K562 (cell line): ENCODE measurements around the gene TMEM158. TPM values are rescaled to one million over a fixed set of nuclear protein-coding genes. Genes with fewer than 3 reads are reported as not detected.

Experiments used
- GABPB2 ChIP-seq: fragments of 250-450 bp; sonication (Bioruptor Pico); conservative IDR thresholded peaks from 2 replicates; pipeline ENCODE4 v1.5.1; 2021; ENCODE audit warnings: mild to moderate bottlenecking
- GATAD2A ChIP-seq: fragments of 450-650 bp; IDR thresholded peaks from 2 replicates; pipeline ENCODE4 v1.6.1; 2017
- NFRKB ChIP-seq: fragments of 450-650 bp; IDR thresholded peaks from 2 replicates; pipeline ENCODE4 v1.6.1; 2016; ENCODE audit warnings: low read depth
- POLR2H ChIP-seq: IDR thresholded peaks from 2 replicates; pipeline ENCODE4 v1.6.1; 2016; ENCODE audit warnings: missing genetic modification characterization, low read depth, mild to moderate bottlenecking, control low read depth, missing compliant biosample characterization, moderate library complexity
- PRDM10 ChIP-seq: fragments of 450-650 bp; IDR thresholded peaks from 2 replicates; pipeline ENCODE4 v1.6.1; 2018; ENCODE audit not compliant: partially characterized antibody
- RBFOX2 ChIP-seq: fragments of 200-400 bp; formaldehyde crosslinking; IDR thresholded peaks from 2 replicates; pipeline ENCODE4 v1.6.1; 2017; ENCODE audit warnings: low read depth, mild to moderate bottlenecking, low read length, moderate library complexity
- REST ChIP-seq, 2 experiments: fragments of 450-650 bp; formaldehyde crosslinking in 1 of 2; IDR thresholded peaks; 2 replicates each; pipeline versions ENCODE4 v1.4.0 to v1.6.1; 2014 to 2020; ENCODE audit warnings: mild to moderate bottlenecking in 2 of 2, borderline replicate concordance in 1 of 2, low read depth in 1 of 2
- RNF2 ChIP-seq: sonication (generic); IDR thresholded peaks from 2 replicates; pipeline ENCODE4 v1.6.1; 2016
- TCF3 ChIP-seq: sonication (generic); formaldehyde crosslinking; IDR thresholded peaks from 2 replicates; pipeline ENCODE4 v1.4.0; 2020; ENCODE audit warnings: mild to moderate bottlenecking, missing genetic modification reagents
- TRIM24 ChIP-seq, 2 experiments: fragments of 450-650 bp; IDR thresholded peaks; 2 replicates each; pipeline ENCODE4 v1.6.1; 2016
- polyA plus RNA-seq, 8 experiments: library from polyadenylated mRNA; depleted of rRNA in 4 of 8; stranded (reverse) in 5 of 8; unstranded in 3 of 8; fragments of >200 nt; fragmentation: Nextera tagmentation in 2 of 8; fragmentation: Illumina TruSeq in 1 of 8; extraction: Ambion mirVana in 2 of 8; extraction: Trizol in 1 of 8; gene quantifications; 2 replicates each; pipeline versions ENCODE4 v1.2.1 to v1.2.3, GENCODE V29; 2011 to 2014; ENCODE audit warnings: inconsistent platforms in 1 of 8, missing spikeins in 1 of 8
- total RNA-seq, 7 experiments: library from RNA; depleted of rRNA in 6 of 7; stranded (reverse); fragments of >200 nt in 6 of 7; fragmentation: Illumina TruSeq in 2 of 7; extraction: Trizol in 2 of 7; gene quantifications; 2 replicates each; pipeline versions ENCODE4 v1.2.1 to v1.2.3, GENCODE V29; 2011 to 2021; ENCODE audit warnings: low replicate concordance in 1 of 7
- TF ChIP-seq, protein P1 (sequence below): sonication (generic); formaldehyde crosslinking; IDR thresholded peaks from 2 replicates; pipeline ENCODE4 v1.8.0; 2023; ENCODE audit warnings: mild to moderate bottlenecking, missing genetic modification reagents

TMEM158 gene
- total and polyA plus RNA-seq, 9 of the 15 experiments (the other 6 are each of a cell fraction or from before 2014, with no cell fraction given), result 2.2 to 46.5 (median 8.4) TPM

DNA sequence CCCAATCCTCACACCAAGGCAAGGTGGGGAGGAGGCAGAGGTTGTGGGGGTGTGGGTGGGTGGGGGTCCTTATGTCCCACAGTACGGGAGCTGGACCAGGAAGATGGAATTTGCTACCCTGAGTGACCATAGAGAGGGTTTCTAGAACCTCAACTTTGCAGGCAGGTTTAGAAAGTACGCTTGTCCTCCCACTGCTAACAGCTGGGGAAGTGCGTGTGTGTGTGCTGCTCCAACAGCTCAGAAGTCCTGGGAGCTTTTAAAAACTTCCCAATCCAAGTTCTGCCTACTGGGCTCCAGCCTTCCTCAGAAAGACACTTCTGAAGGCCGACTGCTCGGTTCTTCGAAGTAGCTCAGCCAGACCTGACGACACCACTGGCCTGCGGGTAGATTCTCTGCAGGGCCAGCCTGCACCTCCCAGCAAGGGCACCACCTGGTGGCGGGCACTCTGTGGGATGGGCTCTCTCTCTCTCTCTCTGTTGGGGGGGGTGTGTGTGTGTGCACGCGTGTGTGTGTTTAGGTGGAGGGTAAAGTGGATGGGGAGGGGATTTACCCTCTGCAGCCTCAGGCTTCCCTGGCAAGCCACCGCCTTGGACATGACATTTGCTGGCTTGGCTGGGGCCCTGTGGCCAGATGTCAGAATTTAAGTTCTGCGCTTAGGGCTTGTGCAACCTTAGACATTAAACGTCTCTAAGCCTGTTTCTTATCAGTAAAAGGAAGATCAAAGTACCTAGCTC lies 15.6 kb downstream of the TMEM158 start (continued):
- TF ChIP-seq REST (IDR thresholded peaks at IDR 0.05; ENCODE audit: borderline replicate concordance), result peak; percentile 94
- no peak for TF ChIP-seq REST (CRISPR knock-in tag; IDR thresholded peaks at IDR 0.05; ENCODE audit: low read depth)
- TF ChIP-seq GABPB2 (CRISPR knock-in tag), result 0 out of 2 replicates have a peak, but pooled peaks have one; percentile 23
- 0 out of 2 replicates have a peak, but pooled peaks have one; percentile 35 for TF ChIP-seq RBFOX2
- TF ChIP-seq RNF2, result peak; percentile 42; the same call in 1 of the 2 replicates
- TF ChIP-seq GATAD2A, result peak; percentile 94
- TF ChIP-seq, protein P1, sequence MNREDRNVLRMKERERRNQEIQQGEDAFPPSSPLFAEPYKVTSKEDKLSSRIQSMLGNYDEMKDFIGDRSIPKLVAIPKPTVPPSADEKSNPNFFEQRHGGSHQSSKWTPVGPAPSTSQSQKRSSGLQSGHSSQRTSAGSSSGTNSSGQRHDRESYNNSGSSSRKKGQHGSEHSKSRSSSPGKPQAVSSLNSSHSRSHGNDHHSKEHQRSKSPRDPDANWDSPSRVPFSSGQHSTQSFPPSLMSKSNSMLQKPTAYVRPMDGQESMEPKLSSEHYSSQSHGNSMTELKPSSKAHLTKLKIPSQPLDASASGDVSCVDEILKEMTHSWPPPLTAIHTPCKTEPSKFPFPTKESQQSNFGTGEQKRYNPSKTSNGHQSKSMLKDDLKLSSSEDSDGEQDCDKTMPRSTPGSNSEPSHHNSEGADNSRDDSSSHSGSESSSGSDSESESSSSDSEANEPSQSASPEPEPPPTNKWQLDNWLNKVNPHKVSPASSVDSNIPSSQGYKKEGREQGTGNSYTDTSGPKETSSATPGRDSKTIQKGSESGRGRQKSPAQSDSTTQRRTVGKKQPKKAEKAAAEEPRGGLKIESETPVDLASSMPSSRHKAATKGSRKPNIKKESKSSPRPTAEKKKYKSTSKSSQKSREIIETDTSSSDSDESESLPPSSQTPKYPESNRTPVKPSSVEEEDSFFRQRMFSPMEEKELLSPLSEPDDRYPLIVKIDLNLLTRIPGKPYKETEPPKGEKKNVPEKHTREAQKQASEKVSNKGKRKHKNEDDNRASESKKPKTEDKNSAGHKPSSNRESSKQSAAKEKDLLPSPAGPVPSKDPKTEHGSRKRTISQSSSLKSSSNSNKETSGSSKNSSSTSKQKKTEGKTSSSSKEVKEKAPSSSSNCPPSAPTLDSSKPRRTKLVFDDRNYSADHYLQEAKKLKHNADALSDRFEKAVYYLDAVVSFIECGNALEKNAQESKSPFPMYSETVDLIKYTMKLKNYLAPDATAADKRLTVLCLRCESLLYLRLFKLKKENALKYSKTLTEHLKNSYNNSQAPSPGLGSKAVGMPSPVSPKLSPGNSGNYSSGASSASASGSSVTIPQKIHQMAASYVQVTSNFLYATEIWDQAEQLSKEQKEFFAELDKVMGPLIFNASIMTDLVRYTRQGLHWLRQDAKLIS (CRISPR knock-in tag), result 0 out of 2 replicates have a peak, but pooled peaks have one; percentile 28
- TF ChIP-seq PRDM10, result peak; percentile 55
- TF ChIP-seq POLR2H (tag), result no peak
- TF ChIP-seq TCF3, result peak; percentile 15; the same call in 1 of the 2 replicates
- TF ChIP-seq NFRKB, result peak; percentile 57; the same call in 1 of the 2 replicates
- TF ChIP-seq TRIM24 (IDR thresholded peaks at IDR 0.05), result peak in 1 of 2 experiments; percentile 37; a peak in 1 of 4 replicates
